ENCODE data around the gene CDK19. TPM values are rescaled to one million over a fixed set of nuclear protein-coding genes. Genes with fewer than 3 reads are reported as not detected.
"Not testable (repeated sequence)": the region's sequence is repeated elsewhere in the genome, so short reads cannot be mapped to it uniquely, and the experiment has no call there.

CDK19 gene
- total and polyA plus RNA-seq, 2 of the 4 experiments (the other 2 are of a cell fraction): 6.0 to 6.8 TPM

DNA sequence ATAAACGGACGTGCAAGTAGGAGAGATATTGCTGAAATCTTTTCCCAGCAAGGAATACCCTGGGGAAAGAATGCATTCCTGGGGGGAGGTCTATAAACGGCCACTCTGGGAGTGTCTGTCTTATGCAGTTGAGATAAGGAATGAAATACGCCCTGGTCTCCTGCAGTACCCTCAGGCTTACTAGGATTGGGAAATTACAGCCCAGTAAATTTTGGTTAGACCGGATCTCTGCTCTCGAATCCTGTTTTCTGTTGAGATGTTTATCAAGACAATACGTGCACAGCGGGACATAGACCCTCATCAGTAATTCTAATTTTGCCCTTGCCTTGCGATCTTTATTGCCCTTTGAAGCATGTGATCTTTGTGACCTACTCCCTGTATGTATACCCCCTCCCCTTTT lies 72.7 kb downstream of the CDK19 start:
- H3K9ac ChIP-seq (ENCODE audit: low read depth, low read length); H2BK15ac ChIP-seq (ENCODE audit: low read depth, low read length); ATAC-seq (ENCODE audit: low read depth); H3K14ac ChIP-seq (replicated peaks; ENCODE audit: low read depth, low read length); H3K79me1 ChIP-seq (ENCODE audit: low read depth in 1 of 2, low read length in 2 of 2); DNase-seq; H3K4ac ChIP-seq (ENCODE audit: low read depth, low read length); H3K27ac ChIP-seq (ENCODE audit: insufficient read depth, low read length); H3K4me1 ChIP-seq (ENCODE audit: control insufficient read depth, insufficient read depth, low read length); in situ Hi-C loops (cut with MboI; ENCODE audit: low sequenced_read_pairs); CTCF ChIA-PET; H2BK20ac ChIP-seq (ENCODE audit: low read depth, low read length); H3K56ac ChIP-seq (ENCODE audit: extremely low read depth, insufficient read depth, low read length); H2BK5ac ChIP-seq (ENCODE audit: low read depth, low read length, poor library complexity, severe bottlenecking); H4K8ac ChIP-seq (ENCODE audit: low read depth in 2 of 2, low read length in 2 of 2); dilution Hi-C loops (cut with HindIII; ENCODE audit: low sequenced_read_pairs, unreplicated experiment); BruUV-seq (replicated peaks); H3K4me2 ChIP-seq (ENCODE audit: low read depth, low read length); H2AFZ ChIP-seq (replicated peaks; ENCODE audit: low read length, poor library complexity); H2AK5ac ChIP-seq (ENCODE audit: low read depth, low read length); H2BK120ac ChIP-seq (ENCODE audit: low read depth, low read length); H3K36me3 ChIP-seq (ENCODE audit: control insufficient read depth, insufficient read depth, low read length); H4K20me1 ChIP-seq (ENCODE audit: insufficient read depth, low read length); intact Hi-C loops (cut with micrococcal nuclease); H3K18ac ChIP-seq (ENCODE audit: low read depth, low read length); POLR2A ChIA-PET (ENCODE audit: unreplicated experiment); H2AK9ac ChIP-seq (replicated peaks; ENCODE audit: low read depth, low read length, poor library complexity); H3K9me1 ChIP-seq (ENCODE audit: insufficient read depth, low read length); H3K23ac ChIP-seq (ENCODE audit: low read depth, low read length); H3K9me3 ChIP-seq (ENCODE audit: control insufficient read depth, insufficient read depth, low read length); H4K5ac ChIP-seq (ENCODE audit: low read depth, low read length); H3K27me3 ChIP-seq (ENCODE audit: control insufficient read depth, insufficient read depth, low read length); H4K91ac ChIP-seq (ENCODE audit: insufficient read depth, low read depth, low read length); H3K4me3 ChIP-seq (ENCODE audit: insufficient read depth, low read depth, low read length): not testable (repeated sequence)
- WGBS, 2 experiments (ENCODE audit: extremely low coverage in 2 of 2, insufficient read length in 1 of 2): 94% methylated on average over 7 of the region's 9 CpGs; no CpG with 5 or more reads in 1 of the 2 experiments

Measured in IMR-90 (cell line).